H1 (cell line): ENCODE measurements around the gene ESPNL. TPM values are rescaled to one million over a fixed set of nuclear protein-coding genes. Genes with fewer than 3 reads are reported as not detected.

ENCODE experiments used
- CTCF ChIA-PET: fragments of 300-600 bp; sonication (Branson Sonifier 250); formaldehyde crosslinking; loops from one replicate; lab custom pipeline; 2021; ENCODE audit not compliant: partially characterized antibody; lab: Charles Lee
- POLR2A ChIA-PET: fragments of 300-600 bp; sonication (Branson Sonifier 250); formaldehyde crosslinking; loops from one replicate; lab custom pipeline; 2021; ENCODE audit warnings: inconsistent platforms; ENCODE audit not compliant: partially characterized antibody; lab: Charles Lee
- DNase-seq, 2 experiments: peaks; one replicate each; pipeline versions ENCODE4 v3.0.0 to v3.0.0-alpha.2; 2010 to 2022; ENCODE audit warnings: low spot score in 2 of 2, low read depth in 1 of 2, mixed read lengths in 1 of 2
- FAIRE-seq: peaks from 2 replicates; lab custom pipeline; 2011; peaks lifted over from hg19 to GRCh38; lab: Jason Lieb, UNC
- H2AFZ ChIP-seq: 2 replicates; pipeline ENCODE4 v1.8.1; 2012; ENCODE audit warnings: low read length, inconsistent platforms
- H2AK5ac ChIP-seq: 2 replicates; pipeline ENCODE4 v1.6.1; 2013; ENCODE audit warnings: low read depth, low read length
- H2BK120ac ChIP-seq: replicated peaks from 2 replicates; pipeline ENCODE3; 2013; ENCODE audit warnings: low read depth, low read length, inconsistent platforms
- H2BK12ac ChIP-seq: 2 replicates; pipeline ENCODE4 v1.6.1; 2013; ENCODE audit warnings: low read depth, low read length
- H2BK15ac ChIP-seq: 2 replicates; pipeline ENCODE4 v1.6.1; 2013; ENCODE audit warnings: low read length
- H2BK20ac ChIP-seq: 2 replicates; pipeline ENCODE4 v1.6.1; 2013; ENCODE audit warnings: low read length
- H2BK5ac ChIP-seq: 2 replicates; pipeline ENCODE4 v1.6.1; 2013; ENCODE audit warnings: low read depth, low read length
- H3K14ac ChIP-seq: 2 replicates; pipeline ENCODE4 v1.6.1; 2013; ENCODE audit warnings: inconsistent platforms; ENCODE audit not compliant: insufficient read length
- H3K18ac ChIP-seq: 2 replicates; pipeline ENCODE4 v1.6.1; 2013; ENCODE audit warnings: low read length; ENCODE audit errors: extremely low read depth
- H3K23ac ChIP-seq: 2 replicates; pipeline ENCODE4 v1.6.1; 2013; ENCODE audit warnings: inconsistent platforms; ENCODE audit not compliant: insufficient read length
- H3K23me2 ChIP-seq: 2 replicates; pipeline ENCODE4 v1.6.1; 2013; ENCODE audit warnings: low read depth, low read length
- H3K27ac ChIP-seq: 2 replicates; pipeline ENCODE4 v1.6.1; 2011; ENCODE audit warnings: low read depth, low read length, inconsistent platforms
- H3K27me3 ChIP-seq, 4 experiments: replicated peaks in 1 of 4; 1 replicate in 1 of 4; 2 replicates in 3 of 4; pipeline versions ENCODE4 v1.6.1 to v1.8.1; 2011 to 2013; ENCODE audit warnings: low read length in 3 of 4, mild to moderate bottlenecking in 3 of 4, inconsistent platforms in 2 of 4, mixed read lengths in 2 of 4, moderate library complexity in 1 of 4; ENCODE audit not compliant: control insufficient read depth in 3 of 4, insufficient read depth in 3 of 4; ENCODE audit errors: extremely low read depth in 1 of 4
- H3K36me3 ChIP-seq, 4 experiments: 2 replicates each; pipeline versions ENCODE4 v1.6.1 to v1.8.1; 2011 to 2013; ENCODE audit warnings: mild to moderate bottlenecking in 4 of 4, low read length in 3 of 4, moderate library complexity in 2 of 4, control low read depth in 1 of 4, inconsistent platforms in 1 of 4; ENCODE audit not compliant: insufficient read depth in 4 of 4, control insufficient read depth in 2 of 4
- H3K4ac ChIP-seq: replicated peaks from 2 replicates; pipeline ENCODE3; 2013; ENCODE audit warnings: low read length, low read depth, mixed read lengths, inconsistent platforms; ENCODE audit not compliant: insufficient read length
- H3K4me1 ChIP-seq, 4 experiments: replicated peaks in 1 of 4; 1 replicate in 1 of 4; 2 replicates in 3 of 4; pipeline versions ENCODE4 v1.6.1 to v1.8.1; 2011 to 2013; ENCODE audit warnings: low read length in 3 of 4, inconsistent platforms in 2 of 4, mixed read lengths in 1 of 4; ENCODE audit not compliant: insufficient read depth in 4 of 4, control insufficient read depth in 3 of 4
- H3K4me2 ChIP-seq, 2 experiments: 2 replicates each; pipeline versions ENCODE4 v1.6.1 to v1.8.1; 2011 to 2013; ENCODE audit warnings: low read depth in 2 of 2, low read length in 2 of 2, control low read depth in 1 of 2, inconsistent platforms in 1 of 2, mild to moderate bottlenecking in 1 of 2; ENCODE audit not compliant: insufficient read depth in 1 of 2
- H3K4me3 ChIP-seq, 4 experiments: fragments of 200-600, 300-600 bp in 1 of 4; sonication (generic), shearing (Covaris generic), sonication (Bioruptor Twin) in 1 of 4; 2 replicates each; pipeline versions ENCODE4 v1.5.1 to v1.8.1; 2011 to 2016; ENCODE audit warnings: low read length in 4 of 4, low read depth in 3 of 4, control low read depth in 2 of 4, inconsistent platforms in 2 of 4, mild to moderate bottlenecking in 2 of 4, mixed read lengths in 1 of 4, moderate library complexity in 1 of 4; ENCODE audit not compliant: insufficient read depth in 2 of 4; ENCODE audit errors: extremely low read depth in 1 of 4
- H3K56ac ChIP-seq: replicated peaks from 2 replicates; pipeline ENCODE3; 2013; ENCODE audit warnings: low read depth, mild to moderate bottlenecking, mixed read lengths, low read length, inconsistent platforms; ENCODE audit not compliant: insufficient read length
- H3K79me1 ChIP-seq: 2 replicates; pipeline ENCODE4 v1.6.1; 2013; ENCODE audit warnings: low read depth, low read length, control low read depth
- H3K79me2 ChIP-seq, 2 experiments: 2 replicates each; pipeline versions ENCODE4 v1.6.1 to v1.8.1; 2012 to 2013; ENCODE audit warnings: low read length in 2 of 2, mild to moderate bottlenecking in 2 of 2, inconsistent platforms in 1 of 2; ENCODE audit not compliant: insufficient read depth in 2 of 2, control insufficient read depth in 1 of 2
- H3K9ac ChIP-seq, 4 experiments: replicated peaks in 1 of 4; 1 replicate in 1 of 4; 2 replicates in 3 of 4; pipeline versions ENCODE4 v1.6.1 to v1.8.1; 2011 to 2013; ENCODE audit warnings: low read depth in 3 of 4, low read length in 3 of 4, control low read depth in 2 of 4, mild to moderate bottlenecking in 2 of 4, moderate library complexity in 2 of 4, inconsistent platforms in 1 of 4; ENCODE audit errors: extremely low read depth in 1 of 4
- H3K9me3 ChIP-seq, 2 experiments: 2 replicates each; pipeline versions ENCODE4 v1.6.1 to v1.8.1; 2012 to 2013; ENCODE audit warnings: mild to moderate bottlenecking in 2 of 2, moderate library complexity in 2 of 2, control low read depth in 1 of 2, inconsistent platforms in 1 of 2, low read depth in 1 of 2, low read length in 1 of 2, mixed read lengths in 1 of 2; ENCODE audit not compliant: insufficient read depth in 2 of 2
- H4K20me1 ChIP-seq, 2 experiments: replicated peaks in 1 of 2; 2 replicates each; pipeline versions ENCODE3 to v1.8.1; 2011 to 2013; ENCODE audit warnings: inconsistent platforms in 2 of 2, low read length in 2 of 2, mild to moderate bottlenecking in 1 of 2; ENCODE audit not compliant: insufficient read depth in 2 of 2, control insufficient read depth in 1 of 2
- H4K5ac ChIP-seq: 2 replicates; pipeline ENCODE4 v1.6.1; 2013; ENCODE audit warnings: low read length, low read depth, mixed read lengths, inconsistent platforms; ENCODE audit not compliant: insufficient read length
- H4K8ac ChIP-seq: 2 replicates; pipeline ENCODE4 v1.8.0; 2013; ENCODE audit warnings: mild to moderate bottlenecking, moderate library complexity, low read length, inconsistent platforms; ENCODE audit not compliant: insufficient read depth; ENCODE audit errors: extremely low read depth
- H4K91ac ChIP-seq: replicated peaks from 2 replicates; pipeline ENCODE3; 2013; ENCODE audit warnings: low read length, mixed read lengths, inconsistent platforms; ENCODE audit not compliant: insufficient read length
- E2F6 ChIP-seq: IDR thresholded peaks from 2 replicates; pipeline ENCODE4 v1.6.1; 2012; ENCODE audit warnings: inconsistent platforms
- KDM1A ChIP-seq: fragments of 200-600, 300-600 bp; sonication (generic); IDR thresholded peaks from 2 replicates; pipeline ENCODE4 v1.7.1; 2016; ENCODE audit warnings: mild to moderate bottlenecking, low read length, borderline replicate concordance
- WGBS, 2 experiments: shearing (Covaris generic) in 1 of 2; methylation state at CpG; one replicate each; pipeline versions ENCODE4 v1.1.6 to v1.1.7; 2013 to 2015; ENCODE audit warnings: low lambda C conversion rate in 2 of 2, mixed read lengths in 2 of 2, inconsistent platforms in 1 of 2, low coverage in 1 of 2, missing lambda C conversion rate in 1 of 2; ENCODE audit not compliant: insufficient replicate concordance in 2 of 2, insufficient coverage in 1 of 2, insufficient read length in 1 of 2; ENCODE audit errors: extremely low coverage in 1 of 2, missing lambda C conversion rate in 1 of 2; 5-methylcytosine and 5-hydroxymethylcytosine counted together
- polyA plus RNA-seq, 7 experiments: library from polyadenylated mRNA; depleted of rRNA in 3 of 7; stranded (reverse) in 5 of 7; unstranded in 2 of 7; fragments of >200 nt in 5 of 7; fragments of 200-250 nt in 2 of 7; gene quantifications; 1 replicate in 5 of 7; 2 replicates in 1 of 7; 4 replicates in 1 of 7; pipeline versions ENCODE4 v1.2.1 to v1.2.3, GENCODE V29; 2011 to 2013; ENCODE audit warnings: missing spikeins in 2 of 7, mixed read lengths in 2 of 7
- total RNA-seq: library from RNA; stranded (reverse); fragmentation: NEBNext Ultra II Directional; extraction: Animal tissue kit (Norgen Biotek cat#: 25700); gene quantifications from 2 replicates; pipeline ENCODE4 v1.2.1, GENCODE V29; 2021

ESPNL gene
- total and polyA plus RNA-seq, 2 of the 8 experiments (the other 6 are each of a cell fraction or from before 2014, with no cell fraction given), result 0.68 to 1.3 TPM

- Histone ChIP-seq H3K4me2 (no peak overlapping the region), H2BK120ac (no peak overlapping the region), H3K18ac (no peak overlapping the region), H3K4me3 (no peak overlapping the region), H2AFZ (no peak overlapping the region), H2BK5ac (no peak overlapping the region), H3K4ac (no peak overlapping the region), H2BK20ac (no peak overlapping the region), H4K91ac (no peak overlapping the region), H3K27ac (no peak overlapping the region), H3K9me3 (0 out of 4 replicates have a peak, but pooled peaks cover 0 to 4% of the 10 kb centered on the region in 2 experiments), H3K36me3 (no peaks in the 10 kb centered on the region; a peak in 1 of 8 replicates), H3K23ac (no peak overlapping the region), H2BK15ac (no peak overlapping the region), H3K23me2 (peaks cover 15% of the 10 kb centered on the region), H4K5ac (no peak overlapping the region), H3K14ac (no peak overlapping the region), H2AK5ac (no peak overlapping the region), H4K20me1 (peaks cover 0 to 14% of the 10 kb centered on the region in 2 experiments), H3K4me1 (peaks cover 0 to 19% (median 2%) of the 10 kb centered on the region in 4 experiments; a peak in 3 of 7 replicates), H4K8ac (no peak overlapping the region), H2BK12ac (no peak overlapping the region), H3K56ac (no peak overlapping the region), H3K9ac (no peak overlapping the region), H3K79me1 (no peaks in the 10 kb centered on the region), H3K27me3 (no peaks in the 10 kb centered on the region; a peak in 1 of 7 replicates), H3K79me2 (no peaks in the 10 kb centered on the region)
- POLR2A ChIA-PET, result interaction anchor here (0.9 to 1.8 kb wide), 3 partner anchors 10 to 24 kb away, joined by 3 to 4 read pairs (median 3); no protein-coding TSS in a partner anchor
- 86% methylated on average over 18 of the region's 19 CpGs; no CpG with 5 or more reads in 1 of the 2 experiments for WGBS, 2 experiments
- no peak for DNase-seq
- FAIRE-seq, result no peak
- CTCF ChIA-PET, result interaction anchor here (1.0 to 1.6 kb wide), 2 partner anchors 15 to 200 kb away, joined by 3 to 4 read pairs; no protein-coding TSS in a partner anchor
- TF ChIP-seq E2F6, result no peak
- TF ChIP-seq KDM1A, result peak; percentile 64; the same call in 1 of the 2 replicates
Measured at GRCh38 chr2:238124488-238125126, 24.5 kb downstream of the ESPNL start.
